Amniotic epithelial cell (primary cell): ENCODE data around the gene WDR91.

Experiments used
- DNase-seq: peaks from one replicate; pipeline ENCODE4 v3.0.0-alpha.2; 2010; ENCODE audit warnings: low read depth

Gene WDR91

DNA sequence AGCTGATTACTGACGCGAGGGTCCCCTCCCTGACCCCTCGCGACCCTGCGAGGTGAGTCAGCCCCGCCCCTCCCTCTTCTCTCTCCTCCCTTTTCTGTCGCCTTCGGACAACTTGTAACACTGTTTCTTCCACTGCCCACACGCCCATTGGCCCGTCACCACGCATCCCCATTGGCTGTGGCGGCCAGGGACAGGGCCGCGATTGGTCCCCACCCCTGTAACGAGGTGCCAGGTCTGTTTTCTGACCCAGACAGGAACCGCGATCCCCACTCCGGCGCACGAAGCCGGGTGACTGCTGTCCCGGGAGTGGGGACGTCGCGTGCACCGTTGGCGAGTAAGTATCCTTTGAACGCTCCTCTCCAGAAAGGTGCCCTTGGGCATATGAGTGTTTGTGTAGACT lies 22.2 kb upstream of the WDR91 start, which contains the start of gene STRA8:
Gene STRA8, plus strand, starts transcription at position 269 of the 400 bp plus-strand sequence. CDS start 6,687 bp downstream, outside the sequence.
- DNase-seq, result no peak

DNA sequence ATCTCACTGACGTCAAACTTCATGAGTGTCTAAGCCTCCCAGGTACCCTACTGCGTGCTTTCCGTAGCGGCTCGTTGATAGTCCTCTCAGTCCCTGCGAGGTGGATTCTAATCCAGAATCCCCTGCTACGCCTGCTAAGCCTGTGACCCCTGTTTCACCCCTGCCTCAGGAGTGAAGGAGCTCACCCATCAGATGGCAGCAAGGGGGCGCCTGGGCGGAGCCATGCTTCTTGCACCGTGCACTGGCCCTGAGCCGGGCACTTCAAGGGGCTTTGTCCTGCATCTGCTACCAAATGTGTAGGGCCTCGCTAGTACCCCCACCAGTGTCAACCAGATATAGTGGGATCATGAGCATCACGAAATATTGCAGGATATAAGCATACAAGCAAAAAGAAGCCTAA lies 21.4 kb upstream of the WDR91 start:
- no peak for DNase-seq

DNA sequence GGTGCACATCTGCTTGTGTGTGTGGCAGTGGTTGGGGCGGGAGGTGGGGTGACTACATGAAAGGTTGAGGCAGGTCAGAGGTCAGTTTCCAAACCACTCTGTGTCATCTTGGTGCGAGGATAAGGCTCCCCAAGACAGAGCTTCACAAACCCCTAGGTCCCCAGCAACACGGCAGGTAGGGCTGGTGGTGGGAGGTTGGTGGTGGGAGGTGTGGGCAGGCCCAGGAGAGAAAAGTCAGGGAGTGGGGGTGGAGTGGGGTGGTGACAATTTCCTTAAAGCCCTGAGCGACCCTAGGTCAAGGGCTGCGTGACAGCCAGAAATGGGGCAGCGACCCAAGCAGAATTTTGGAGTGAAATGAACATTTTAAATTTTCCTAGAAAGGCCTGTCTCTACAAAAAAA lies 20.8 kb upstream of the WDR91 start:
- DNase-seq, result no peak

DNA sequence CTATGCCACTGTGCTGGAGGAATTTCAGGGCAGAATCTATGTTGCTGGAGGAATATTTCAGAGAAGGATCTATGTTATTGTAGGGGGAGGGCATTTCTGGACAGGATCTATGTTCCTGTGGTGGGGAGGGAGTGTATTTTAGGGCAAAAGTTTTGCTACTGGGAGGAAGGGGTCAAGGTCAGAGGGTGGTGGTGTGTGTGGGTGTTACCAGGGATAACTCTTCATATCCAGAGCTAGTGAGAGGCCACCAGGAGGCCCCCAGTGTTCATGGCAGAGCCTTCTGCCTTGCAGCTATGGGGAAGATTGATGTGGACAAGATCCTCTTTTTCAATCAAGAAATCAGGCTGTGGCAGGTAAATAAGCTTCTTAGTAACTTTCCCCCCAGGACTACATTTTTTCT lies 20.4 kb upstream of the WDR91 start:
- DNase-seq, result no peak

DNA sequence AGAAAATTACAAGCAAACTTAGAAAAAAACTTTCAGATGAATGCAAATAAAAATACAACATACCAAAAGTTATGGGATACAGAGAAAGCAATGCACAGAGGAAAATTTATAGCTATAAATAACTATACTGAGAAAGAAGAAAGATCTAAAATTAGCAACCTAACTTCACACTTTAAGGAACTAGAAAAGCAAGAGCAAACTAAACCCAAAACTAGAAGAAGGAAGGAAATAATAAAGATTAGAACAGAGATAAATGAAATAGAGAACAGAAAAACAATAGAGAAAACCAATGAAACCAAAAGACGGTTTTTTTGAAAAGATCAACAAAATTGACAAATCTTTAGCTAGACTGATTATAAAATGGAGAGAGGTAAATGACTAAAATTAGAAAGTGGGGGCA lies 12.7 kb upstream of the WDR91 start:
- no peak for DNase-seq

DNA sequence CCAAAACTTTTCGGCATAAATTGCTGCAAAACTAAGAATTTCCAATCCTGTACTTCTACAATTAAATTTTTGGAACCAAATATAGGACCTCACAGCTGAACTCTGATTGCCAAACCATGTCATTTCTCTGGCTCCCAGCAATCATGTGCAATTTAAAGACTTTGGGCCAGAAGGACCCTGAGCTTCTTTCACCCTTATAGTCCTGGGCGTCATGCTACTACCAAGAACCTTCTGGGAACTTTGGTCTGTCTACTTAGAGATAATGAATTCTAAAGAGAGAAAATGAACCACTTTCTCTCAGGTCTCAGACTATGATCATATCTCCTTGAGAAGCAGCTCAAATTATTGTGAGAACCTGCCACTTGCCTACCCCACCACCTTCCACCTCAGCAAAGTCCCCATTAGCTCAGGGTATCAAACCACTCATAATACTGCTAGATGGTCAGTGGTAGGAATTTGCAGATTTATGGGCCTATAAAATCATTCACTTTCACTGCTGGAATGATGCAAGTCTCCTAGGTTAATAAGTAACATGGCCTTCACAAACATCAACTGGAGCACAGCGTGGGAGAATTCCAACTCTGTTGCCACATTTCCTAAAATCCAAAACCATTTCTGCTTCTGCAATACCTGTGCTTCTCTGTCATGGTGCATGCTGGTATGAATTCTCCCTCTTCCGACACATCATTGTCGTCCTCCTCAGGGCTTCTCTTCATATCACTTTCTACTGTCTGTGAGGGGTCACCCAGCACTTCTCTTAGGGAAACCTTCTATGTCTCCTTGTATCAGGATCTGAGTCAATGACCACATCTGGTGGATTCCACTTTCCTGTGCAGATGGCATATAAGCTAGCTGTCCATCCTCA lies 6.6 kb upstream of the WDR91 start:
- DNase-seq, result no peak

DNA sequence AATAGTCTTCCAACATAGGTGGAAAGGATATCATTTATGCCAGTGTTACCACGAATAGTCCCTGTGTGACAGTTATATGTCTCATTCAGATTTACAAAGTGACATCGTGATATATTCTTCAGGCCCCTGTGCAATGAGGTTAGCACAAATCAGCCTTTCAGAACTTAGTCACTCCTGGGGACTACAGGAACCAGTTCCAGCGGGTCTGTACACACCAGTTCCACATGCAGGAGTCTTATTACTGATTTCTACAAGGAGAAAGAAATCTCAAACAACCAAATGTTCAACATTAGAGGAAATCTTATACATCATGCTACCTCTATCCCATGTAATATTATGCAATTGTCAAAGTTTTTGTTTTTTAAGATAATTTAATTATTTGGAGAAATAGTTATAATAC lies 4.4 kb upstream of the WDR91 start:
- no peak for DNase-seq

DNA sequence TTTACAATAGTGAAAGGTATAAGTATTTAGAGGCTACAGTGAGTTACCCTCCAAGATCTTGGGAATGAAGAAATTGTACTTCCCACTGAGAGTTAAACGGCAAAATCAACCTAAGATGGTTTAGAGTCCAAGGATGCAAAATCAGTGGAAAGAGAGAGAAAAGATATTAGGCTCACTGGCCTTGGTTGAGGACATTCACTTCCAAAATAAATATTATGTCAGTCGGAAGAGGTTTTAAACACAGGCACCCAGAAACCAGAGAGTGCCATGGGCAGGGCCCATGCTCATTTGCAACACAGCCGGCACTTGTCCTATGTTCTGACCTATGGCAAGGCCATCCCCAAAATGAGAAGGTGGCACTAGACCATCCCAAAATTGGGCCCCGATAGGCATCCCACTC lies 3.9 kb upstream of the WDR91 start:
- no peak for DNase-seq

DNA sequence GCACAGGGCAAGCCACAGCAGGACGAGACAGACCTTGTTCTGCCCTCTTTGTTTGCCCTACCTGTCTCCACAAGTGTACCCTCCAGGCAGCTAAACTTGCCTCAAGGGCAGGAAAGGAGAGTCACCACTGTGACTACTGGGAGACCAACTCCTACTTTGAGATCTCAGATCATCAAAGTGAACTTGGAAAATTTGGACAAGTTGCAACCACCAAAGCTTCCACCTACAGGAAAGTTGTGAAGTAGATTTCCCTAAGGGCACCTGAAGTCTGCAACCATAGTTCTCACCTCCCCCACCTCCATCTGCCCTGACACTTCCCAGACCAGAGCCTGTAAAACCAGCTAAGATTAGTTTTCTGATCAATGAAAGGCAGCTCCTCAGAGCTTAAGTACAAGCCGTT lies 2.5 kb upstream of the WDR91 start:
- DNase-seq, result no peak

DNA sequence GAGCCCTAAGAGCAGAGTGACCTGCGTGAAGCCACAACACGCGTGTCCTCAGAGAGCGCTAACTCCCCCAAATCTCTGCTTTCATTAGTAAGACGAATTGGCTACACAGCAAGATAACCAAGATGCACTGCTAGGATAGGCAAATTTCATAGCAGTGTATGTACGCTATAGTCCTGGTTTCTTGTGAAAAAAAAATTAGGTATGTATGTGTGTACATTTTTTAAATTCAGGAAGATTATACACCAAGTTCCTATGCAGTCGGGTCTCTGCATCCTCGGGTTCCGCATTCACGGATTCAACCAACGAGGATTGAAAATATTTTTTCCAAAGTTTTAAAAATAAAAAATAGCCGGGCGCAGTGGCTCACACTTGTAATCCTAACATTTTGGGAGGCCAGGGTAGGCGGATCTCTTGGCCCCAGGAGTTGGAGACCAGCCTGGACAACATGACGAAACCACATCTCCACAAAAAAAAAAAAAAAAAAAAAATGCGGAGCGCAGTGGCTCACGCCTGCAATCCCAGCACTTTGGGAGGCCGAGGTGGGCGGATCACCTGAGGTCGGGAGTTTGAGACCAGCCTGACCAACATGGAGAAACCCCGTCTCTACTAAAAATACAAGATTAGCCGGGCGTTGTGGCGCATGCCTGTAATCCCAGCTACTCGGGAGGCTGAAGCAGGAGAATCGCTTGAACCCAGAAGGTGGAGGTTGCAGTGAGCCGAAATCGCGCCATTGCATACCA lies 790 bp upstream of the WDR91 start:
- DNase-seq, result peak; percentile 50

DNA sequence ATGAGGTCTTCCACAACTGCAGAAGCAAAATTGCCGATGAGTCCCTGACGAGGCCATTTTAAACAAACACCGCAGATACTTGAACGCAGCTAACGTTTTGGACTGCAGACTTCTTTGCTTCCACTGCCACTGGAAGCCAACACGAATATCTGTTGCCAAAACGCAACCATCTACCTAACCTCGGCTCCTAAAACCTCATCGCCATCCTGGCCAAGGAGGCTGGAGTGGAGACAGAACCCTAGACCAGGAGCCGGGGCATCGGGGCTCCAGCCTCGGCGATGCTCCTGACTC lies 493 bp downstream of the WDR91 start:
- no peak for DNase-seq

DNA sequence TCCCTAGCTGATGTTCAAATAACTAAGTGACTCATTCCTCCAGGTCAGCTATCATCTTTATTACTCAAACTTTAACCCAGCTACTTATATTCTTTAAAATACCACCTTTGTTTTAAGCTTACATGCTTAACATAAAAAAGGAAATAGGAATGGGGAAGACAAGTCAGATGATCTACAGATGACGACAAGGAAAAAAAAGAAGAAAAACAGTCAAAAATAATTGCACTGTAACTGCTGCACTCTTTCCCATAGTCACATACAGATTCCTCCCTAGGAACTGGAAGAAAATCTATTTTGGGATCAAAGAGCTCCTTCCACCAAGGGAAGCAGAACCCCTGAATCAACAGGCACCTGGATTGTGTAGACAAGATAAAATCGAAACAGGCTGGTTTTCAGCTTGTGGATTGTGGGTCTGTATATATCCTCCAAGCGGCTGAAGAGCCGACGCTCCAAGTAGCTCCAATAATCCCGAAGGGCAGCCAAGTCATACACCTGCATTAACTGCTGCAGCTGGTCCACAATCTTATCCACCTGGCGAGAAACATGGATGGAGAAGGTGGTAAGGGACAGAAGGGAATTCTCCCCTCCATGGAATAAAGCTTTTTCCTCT lies 2.0 kb downstream of the WDR91 start:
- DNase-seq, result no peak

DNA sequence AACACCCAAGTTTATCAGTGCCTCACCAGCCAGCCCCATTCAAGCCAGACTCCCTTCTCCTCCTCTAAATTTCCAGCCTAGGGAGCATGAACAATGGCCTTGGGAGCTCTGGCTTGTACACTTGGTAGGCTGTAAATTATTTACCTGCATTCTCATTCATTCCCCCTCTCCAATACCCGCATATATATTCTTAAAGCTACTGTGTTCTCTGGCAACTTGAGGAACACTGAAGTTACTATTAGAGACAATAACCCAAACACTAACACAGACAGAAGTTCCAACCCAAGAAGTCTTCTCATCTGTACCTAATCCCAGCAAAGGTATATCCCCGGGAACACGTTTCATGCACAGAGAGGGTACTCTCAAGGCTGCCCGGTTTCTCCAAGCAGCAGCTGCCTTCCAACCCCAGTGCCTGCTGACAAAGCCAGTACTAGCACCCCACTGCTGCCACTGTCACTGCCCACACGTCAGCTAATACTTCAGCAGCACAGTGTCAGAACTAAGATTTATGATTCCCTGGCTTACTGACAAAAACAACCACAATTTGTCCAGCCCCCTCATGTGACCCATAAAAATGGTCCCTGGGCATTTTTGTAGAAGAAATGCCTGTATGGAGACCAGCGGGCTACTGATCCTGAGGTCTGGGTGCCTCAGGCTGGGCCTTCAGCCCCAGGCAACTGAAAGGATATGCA lies 3.1 kb downstream of the WDR91 start:
- DNase-seq, result no peak

DNA sequence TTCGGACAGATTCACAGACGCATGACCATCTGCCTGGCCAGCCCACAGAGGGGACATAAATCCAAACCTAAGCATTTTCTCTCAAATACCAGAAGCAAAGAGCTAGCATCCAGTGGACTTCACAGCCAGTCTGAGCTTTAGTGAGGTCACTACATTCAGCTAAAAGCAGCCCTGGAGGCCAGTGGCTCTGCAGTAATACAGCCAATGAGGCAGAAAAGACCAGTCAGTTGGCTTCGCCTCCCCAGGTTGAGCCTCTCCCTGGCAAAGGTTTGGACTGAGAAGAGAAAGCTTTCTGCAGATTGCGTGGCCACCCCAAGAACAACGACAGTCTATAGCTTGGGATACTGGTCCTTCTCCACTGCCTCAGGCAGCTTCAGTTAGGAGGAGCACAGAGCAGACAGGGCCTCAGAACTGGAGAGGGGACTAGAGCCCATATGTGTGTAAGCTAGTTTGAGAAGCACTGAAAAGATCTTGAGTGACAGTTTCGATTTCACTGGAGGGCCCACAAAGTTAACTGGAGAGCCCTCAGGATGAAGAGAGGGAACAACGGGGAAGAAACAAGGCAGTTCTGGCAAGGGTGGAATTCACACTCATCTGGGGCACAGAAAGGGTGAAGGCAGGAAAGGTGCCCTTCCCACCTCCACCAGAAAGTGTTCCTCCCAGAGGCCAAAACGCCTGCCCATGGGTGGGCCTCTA lies 3.8 kb downstream of the WDR91 start:
- DNase-seq, result no peak

DNA sequence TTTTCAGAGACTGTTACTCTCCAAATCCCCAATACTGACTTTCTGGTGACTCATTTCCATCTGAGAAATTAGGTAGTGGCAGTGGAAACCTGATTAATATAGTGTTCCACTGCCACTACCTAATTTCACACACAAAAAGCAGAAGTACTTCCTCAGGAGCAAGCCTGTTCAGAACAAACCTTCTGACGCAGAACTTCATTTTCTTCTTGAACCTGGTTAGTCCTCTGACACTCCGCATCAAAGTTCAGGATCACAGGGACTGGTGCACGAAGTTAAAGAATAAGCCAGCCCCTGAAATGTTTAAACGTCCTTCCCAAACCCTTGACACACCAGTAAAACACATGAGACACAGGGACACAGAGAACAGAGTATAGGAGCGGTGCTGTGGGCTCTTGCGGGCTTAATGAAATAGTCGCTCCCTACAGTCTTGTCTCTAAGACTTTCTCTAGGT lies 4.4 kb downstream of the WDR91 start:
- DNase-seq, result no peak

DNA sequence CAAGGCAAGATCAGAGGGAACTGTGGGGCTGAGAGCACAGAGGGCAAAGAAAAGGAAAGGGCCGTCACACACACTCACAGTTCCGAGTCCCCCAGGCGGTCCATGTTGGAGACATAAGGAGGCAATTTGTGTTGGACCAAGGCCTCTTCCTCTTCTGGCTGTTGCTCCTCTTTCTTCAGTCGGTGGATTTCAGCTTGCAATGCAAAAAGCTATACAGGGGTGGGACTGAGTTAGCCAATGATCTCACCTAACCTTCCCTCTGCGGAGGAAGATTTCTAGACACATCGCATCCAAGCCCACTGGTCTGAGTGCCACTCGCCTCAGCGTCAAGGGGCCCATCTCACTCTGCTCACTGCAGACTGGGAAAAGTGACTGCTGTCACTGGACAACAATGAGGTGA lies 5.5 kb downstream of the WDR91 start:
- no peak for DNase-seq

DNA sequence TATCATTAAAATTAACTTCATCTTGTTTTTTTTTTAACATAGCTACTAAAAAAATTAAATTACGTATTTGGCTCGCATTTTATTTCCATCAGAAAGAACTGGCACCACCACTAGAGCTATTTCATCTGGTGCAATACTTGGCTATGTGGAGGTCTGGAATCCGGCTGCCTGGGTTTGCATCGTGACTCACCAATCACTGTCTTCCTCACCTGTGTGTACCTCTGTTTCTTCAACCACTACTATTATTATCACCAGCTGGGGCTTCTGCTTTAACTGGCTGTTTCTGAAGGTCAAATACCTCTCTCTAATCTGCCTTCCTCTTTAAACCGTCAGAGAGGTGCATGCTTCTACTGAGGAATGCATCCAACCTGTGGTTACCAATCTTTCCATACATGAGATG lies 6.5 kb downstream of the WDR91 start:
- no peak for DNase-seq

DNA sequence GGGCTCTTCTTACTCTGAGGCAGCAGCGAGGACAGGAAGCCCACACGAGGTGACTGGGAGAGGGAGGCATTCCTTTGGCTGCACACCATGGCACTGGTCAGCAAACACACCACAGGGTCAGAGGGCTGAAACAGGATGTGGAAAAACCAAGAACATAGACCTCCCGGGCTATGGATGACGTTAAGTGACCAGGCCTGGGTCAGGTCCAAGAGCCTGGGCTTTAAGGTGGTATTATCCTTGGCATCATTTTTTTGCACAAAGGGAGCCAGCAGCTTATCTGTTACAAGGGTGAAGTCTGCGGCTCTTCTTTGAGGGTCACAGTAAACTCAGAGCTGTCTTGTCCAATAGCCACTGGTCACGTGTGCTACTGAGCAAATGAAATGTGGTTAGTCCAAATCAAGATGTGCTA lies 7.0 kb downstream of the WDR91 start:
- DNase-seq, result peak; percentile 48

DNA sequence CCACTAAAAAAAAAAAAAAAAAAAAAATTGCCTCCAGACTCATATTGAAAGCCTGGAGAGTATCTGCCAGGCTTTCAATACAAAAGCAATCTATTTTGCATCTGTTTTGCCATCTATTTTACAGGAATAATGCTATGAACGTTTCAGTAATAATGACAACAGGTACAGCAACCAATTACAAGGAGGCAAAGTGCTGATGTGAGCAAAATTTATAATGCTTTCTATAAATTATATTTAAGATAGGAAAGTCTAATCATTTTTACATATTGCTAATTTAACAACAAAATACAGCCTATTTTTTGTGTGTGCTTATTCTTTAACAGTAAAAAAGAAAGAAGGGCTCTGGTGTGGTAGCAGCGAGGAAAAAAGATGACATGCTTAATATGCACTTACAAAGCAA lies 10.0 kb downstream of the WDR91 start:
- DNase-seq, result no peak

DNA sequence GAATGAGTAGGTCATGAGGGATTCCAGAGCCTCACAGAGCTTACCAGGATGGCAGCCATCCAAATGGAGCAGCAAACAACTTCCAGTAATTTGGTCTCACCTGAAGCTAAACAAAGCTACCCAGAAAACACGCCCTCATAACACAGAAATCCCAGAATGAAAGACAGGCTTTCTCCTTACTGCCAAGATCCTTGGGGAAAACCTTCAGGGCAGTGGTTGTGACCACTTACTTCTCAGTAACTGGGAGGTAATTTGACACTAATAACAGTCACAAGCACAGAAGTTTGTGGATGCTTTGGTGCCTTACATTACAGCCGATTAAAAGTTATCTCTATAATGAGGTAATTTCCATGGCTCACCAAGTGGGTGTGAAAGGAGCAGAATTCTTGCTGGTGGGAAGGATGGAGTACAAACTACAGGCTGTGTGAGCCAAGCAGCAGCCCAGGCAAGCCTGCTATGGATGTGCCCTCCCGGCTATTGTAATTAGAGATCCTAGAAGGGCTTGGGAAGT lies 10.4 kb downstream of the WDR91 start:
- peak; percentile 45 for DNase-seq

DNA sequence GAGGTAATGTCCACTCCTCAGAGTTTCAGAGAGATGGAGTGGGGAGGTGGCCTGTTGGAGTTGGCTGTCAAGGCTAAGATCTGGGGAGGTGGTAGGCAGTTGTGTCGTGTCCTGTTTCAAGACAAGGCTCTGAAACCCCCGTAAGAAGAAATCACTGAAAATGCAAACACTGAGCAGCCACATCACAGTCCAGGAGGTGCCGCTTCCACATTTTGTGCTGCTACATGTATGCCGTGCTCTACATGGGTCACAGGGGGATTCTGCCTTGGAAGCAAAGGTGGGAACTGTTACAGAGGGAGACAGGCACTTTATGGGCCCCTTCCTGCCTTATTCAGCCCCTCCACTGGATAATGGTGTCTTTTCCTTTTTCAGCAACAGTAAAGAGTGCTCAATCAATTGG lies 11.9 kb downstream of the WDR91 start:
- DNase-seq, result no peak
